K562 (cell line): ENCODE results near the gene LMLN. TPM values are rescaled to one million over a fixed set of nuclear protein-coding genes. Genes with fewer than 3 reads are reported as not detected.

Experiments used
- ATAC-seq: fragments of 200-7000 bp; cut with Tn5 transposase; 3 replicates; pipeline ENCODE4 v1.9.1; 2020; ENCODE audit warnings: moderate library complexity
- BruUV-seq: library from RNA; stranded (reverse); fragments of 400-500 nt; replicated peaks from 2 replicates; lab custom pipeline; 2021; lab: Mats Ljungman, UMichigan
- CTCF ChIA-PET: fragments of 300-600 bp; formaldehyde crosslinking; extraction: SDS; loops from one replicate; lab custom pipeline; 2021; ENCODE audit warnings: low intra/inter-chr PET ratio; lab: Yijun Ruan, JAX
- POLR2A ChIA-PET: fragments of 300-600, 350-650 bp; sonication (Branson Sonifier 250); formaldehyde crosslinking; extraction: SDS; loops from one replicate; lab custom pipeline; 2021; ENCODE audit warnings: antibody characterized with exemption, inconsistent platforms; lab: Yijun Ruan, JAX
- DNase-seq, 4 experiments: peaks; one replicate each; pipeline versions ENCODE4 v3.0.0 to v3.0.0-alpha.2; 2011 to 2018; ENCODE audit warnings: low spot score in 3 of 4, mixed read lengths in 3 of 4; ENCODE audit errors: extremely low read depth in 1 of 4
- FAIRE-seq: peaks from 2 replicates; lab custom pipeline; 2011; peaks lifted over from hg19 to GRCh38; lab: Jason Lieb, UNC
- H2AFZ ChIP-seq: 2 replicates; pipeline ENCODE4 v1.6.0; 2011; ENCODE audit warnings: low read depth, low read length, control low read depth, inconsistent platforms
- H3K27ac ChIP-seq: fragments of 200-600 bp; 3 replicates; pipeline ENCODE4 v1.8.0; 2011; ENCODE audit warnings: low read depth, mild to moderate bottlenecking, control low read depth, inconsistent platforms, low read length, moderate library complexity, mixed read lengths; ENCODE audit errors: extremely low read depth
- H3K27me3 ChIP-seq, 2 experiments: fragments of 300-600 bp in 1 of 2; 2 replicates in 1 of 2; 3 replicates in 1 of 2; pipeline versions ENCODE4 v1.6.0 to v1.8.0; 2011; ENCODE audit warnings: inconsistent platforms in 2 of 2, low read length in 2 of 2, mild to moderate bottlenecking in 1 of 2, mixed read lengths in 1 of 2, moderate library complexity in 1 of 2; ENCODE audit not compliant: control insufficient read depth in 2 of 2, insufficient read depth in 2 of 2
- H3K36me3 ChIP-seq: fragments of 300-600 bp; 3 replicates; pipeline ENCODE4 v1.8.0; 2011; ENCODE audit warnings: mild to moderate bottlenecking, low read length, inconsistent platforms; ENCODE audit not compliant: control insufficient read depth, insufficient read depth
- H3K4me1 ChIP-seq, 2 experiments: fragments of 200-600 bp in 1 of 2; replicated peaks in 1 of 2; 2 replicates in 1 of 2; 3 replicates in 1 of 2; pipeline versions ENCODE4 v1.5.1 to v1.8.0; 2011; ENCODE audit warnings: inconsistent platforms in 2 of 2, low read length in 2 of 2, mild to moderate bottlenecking in 1 of 2, mixed read lengths in 1 of 2, moderate library complexity in 1 of 2; ENCODE audit not compliant: control insufficient read depth in 2 of 2, insufficient read depth in 2 of 2
- H3K4me2 ChIP-seq: 2 replicates; pipeline ENCODE4 v1.6.1; 2011; ENCODE audit warnings: low read length, control low read depth, inconsistent platforms, mixed read lengths; ENCODE audit not compliant: insufficient read depth
- H3K4me3 ChIP-seq: fragments of 200-600 bp; sonication (generic), shearing (Covaris generic); 2 replicates; pipeline ENCODE4 v1.5.1; 2016; ENCODE audit warnings: control low read depth, inconsistent platforms
- H3K79me2 ChIP-seq: fragments of 200-600 bp; 3 replicates; pipeline ENCODE4 v1.8.0; 2011; ENCODE audit warnings: low read length, inconsistent platforms; ENCODE audit not compliant: control insufficient read depth, insufficient read depth
- H3K9ac ChIP-seq, 2 experiments: 2 replicates each; pipeline versions ENCODE4 v1.6.0 to v1.6.1; 2011; ENCODE audit warnings: low read depth in 2 of 2, low read length in 2 of 2, control low read depth in 1 of 2, inconsistent platforms in 1 of 2, mild to moderate bottlenecking in 1 of 2, mixed read lengths in 1 of 2; ENCODE audit not compliant: insufficient read depth in 1 of 2
- H3K9me1 ChIP-seq: one replicate; pipeline ENCODE4 v1.6.0; 2011; ENCODE audit warnings: inconsistent platforms, mild to moderate bottlenecking, low read length, moderate library complexity; ENCODE audit not compliant: control insufficient read depth, insufficient read depth
- H3K9me3 ChIP-seq: replicated peaks from 2 replicates; pipeline ENCODE4 v1.5.1; 2011; ENCODE audit warnings: low read depth, low read length, inconsistent platforms; ENCODE audit not compliant: control insufficient read depth, insufficient read depth
- H4K20me1 ChIP-seq: replicated peaks from 2 replicates; pipeline ENCODE4 v1.6.1; 2011; ENCODE audit warnings: low read length, inconsistent platforms, mixed read lengths; ENCODE audit not compliant: control insufficient read depth, insufficient read depth
- ARID1B ChIP-seq: fragments of 450-650 bp; IDR thresholded peaks from 2 replicates; pipeline ENCODE4 v1.6.1; 2016; ENCODE audit warnings: antibody characterized with exemption, mild to moderate bottlenecking, inconsistent platforms
- BHLHE40 ChIP-seq: IDR thresholded peaks from 2 replicates; pipeline ENCODE4 v1.6.1; 2011; ENCODE audit warnings: low read length, improper control_type of control experiment
- E2F3 ChIP-seq: fragments of 250-450 bp; sonication (Bioruptor Pico); IDR thresholded peaks from 2 replicates; pipeline ENCODE4 v1.4.0; 2020; ENCODE audit warnings: mild to moderate bottlenecking
- FOXA3 ChIP-seq, 2 experiments: fragments of 450-650 bp in 1 of 2; sonication (generic) in 1 of 2; formaldehyde crosslinking; IDR thresholded peaks in 1 of 2; conservative IDR thresholded peaks in 1 of 2; 2 replicates each; pipeline versions ENCODE4 v1.4.0 to v1.8.0; 2020 to 2022; ENCODE audit warnings: mild to moderate bottlenecking in 2 of 2, missing genetic modification reagents in 1 of 2
- FOXK2 ChIP-seq, 2 experiments: fragments of 450-650 bp; IDR thresholded peaks in 1 of 2; conservative IDR thresholded peaks in 1 of 2; 2 replicates each; pipeline ENCODE4 v1.6.1; 2016; ENCODE audit warnings: low read depth in 2 of 2, mild to moderate bottlenecking in 1 of 2
- GABPA ChIP-seq: fragments of 200-800 bp; sonication (Bioruptor generic); conservative IDR thresholded peaks from 2 replicates; pipeline ENCODE4 v1.6.1; 2016; ENCODE audit warnings: low read depth, missing genetic modification characterization, missing compliant biosample characterization
- HDAC3 ChIP-seq: fragments of 450-650 bp; IDR thresholded peaks from 2 replicates; pipeline ENCODE4 v1.6.1; 2018; ENCODE audit warnings: borderline replicate concordance, mild to moderate bottlenecking, moderate library complexity; ENCODE audit not compliant: partially characterized antibody
- HLTF ChIP-seq: fragments of 450-650 bp; IDR thresholded peaks from 2 replicates; pipeline ENCODE4 v1.6.1; 2016
- KLF10 ChIP-seq: fragments of 250-450 bp; sonication (Bioruptor Pico); IDR thresholded peaks from 2 replicates; pipeline ENCODE4 v1.6.1; 2021; ENCODE audit warnings: matching md5 sums
- MTA1 ChIP-seq: fragments of 450-650 bp; IDR thresholded peaks from 2 replicates; pipeline ENCODE4 v1.6.1; 2017; ENCODE audit warnings: borderline replicate concordance
- PRDM10 ChIP-seq: fragments of 450-650 bp; IDR thresholded peaks from 2 replicates; pipeline ENCODE4 v1.6.1; 2018; ENCODE audit not compliant: partially characterized antibody
- TGIF2 ChIP-seq: sonication (generic); formaldehyde crosslinking; IDR thresholded peaks from 2 replicates; pipeline ENCODE4 v1.8.1; 2022; ENCODE audit warnings: mild to moderate bottlenecking, missing genetic modification reagents, moderate library complexity
- VEZF1 ChIP-seq: fragments of 200-800 bp; sonication (Bioruptor generic); IDR thresholded peaks from 2 replicates; pipeline ENCODE4 v1.6.1; 2017; ENCODE audit warnings: missing genetic modification characterization, missing compliant biosample characterization
- XRCC5 ChIP-seq: fragments of 200-400 bp; formaldehyde crosslinking; IDR thresholded peaks from 2 replicates; pipeline ENCODE4 v1.6.1; 2017; ENCODE audit warnings: low read depth, mild to moderate bottlenecking, low read length
- ZNF224 ChIP-seq: sonication (generic); formaldehyde crosslinking; IDR thresholded peaks from 2 replicates; pipeline ENCODE4 v1.8.0; 2022; ENCODE audit warnings: mild to moderate bottlenecking, missing genetic modification reagents
- WGBS: fragments of 100-300 bp; shearing (Covaris generic); methylation state at CpG from one replicate; pipeline ENCODE4 v1.1.6; 2016; ENCODE audit warnings: low coverage, mixed read lengths; ENCODE audit not compliant: insufficient coverage; ENCODE audit errors: missing lambda C conversion rate; 5-methylcytosine and 5-hydroxymethylcytosine counted together
- in situ Hi-C: fragments of 300-500 bp; cut with MboI; formaldehyde crosslinking; loops from 4 replicates; pipeline ENCODE4 v1.15.0; 2018; ENCODE audit warnings: inconsistent platforms, mixed read lengths
- intact Hi-C: fragments of 100-400 bp; cut with micrococcal nuclease; formaldehyde crosslinking; loops from 2 replicates; pipeline ENCODE4 v1.14.2; 2022
- polyA plus RNA-seq, 8 experiments: library from polyadenylated mRNA; depleted of rRNA in 4 of 8; stranded (reverse) in 5 of 8; unstranded in 3 of 8; fragments of >200 nt; fragmentation: Nextera tagmentation in 2 of 8; fragmentation: Illumina TruSeq in 1 of 8; extraction: Ambion mirVana in 2 of 8; extraction: Trizol in 1 of 8; gene quantifications; 2 replicates each; pipeline versions ENCODE4 v1.2.1 to v1.2.3, GENCODE V29; 2011 to 2014; ENCODE audit warnings: inconsistent platforms in 1 of 8, missing spikeins in 1 of 8
- total RNA-seq, 7 experiments: library from RNA; depleted of rRNA in 6 of 7; stranded (reverse); fragments of >200 nt in 6 of 7; fragmentation: Illumina TruSeq in 2 of 7; extraction: Trizol in 2 of 7; gene quantifications; 2 replicates each; pipeline versions ENCODE4 v1.2.1 to v1.2.3, GENCODE V29; 2011 to 2021; ENCODE audit warnings: low replicate concordance in 1 of 7

LMLN gene
- total and polyA plus RNA-seq, 9 of the 15 experiments (the other 6 are each of a cell fraction or from before 2014, with no cell fraction given) = 2.2 to 15.9 (median 6.9) TPM

GRCh38 chr3:198027045-198027798 lies 67.2 kb downstream of the LMLN start:
- Histone ChIP-seq H3K9me3 (no peaks in the 10 kb centered on the region), H3K9ac (peak overlapping the region; percentile 31 to 65; a peak in 3 of 4 replicates), H3K36me3 (peaks cover 18% of the 10 kb centered on the region), H4K20me1 (no peaks in the 10 kb centered on the region), H3K27ac (peak overlapping the region; percentile 77), H3K4me2 (peak overlapping the region; percentile 73), H3K9me1 (no peaks in the 10 kb centered on the region), H2AFZ (peak overlapping the region; percentile 73), H3K27me3 (no peaks in the 10 kb centered on the region), H3K79me2 (no peaks in the 10 kb centered on the region), H3K4me3 (no peak overlapping the region), H3K4me1 (peaks cover 22 to 50% of the 10 kb centered on the region in 2 experiments)
- CTCF ChIA-PET = no interaction called here
- POLR2A ChIA-PET = no interaction called here
- in situ Hi-C loops (no loop called here), intact Hi-C loops (loop anchor here (5.0 kb wide), 1 partner anchor 65 kb away; the partner anchor contains the start of gene LMLN)
- ATAC-seq (peak; percentile 78), DNase-seq (peak; percentile 40 to 68 (median 53)), FAIRE-seq (peak; percentile 86)
- WGBS = 18% methylated on average over 17 of the region's 17 CpGs
- no TSS peak for BruUV-seq
- TF ChIP-seq FOXA3 (CRISPR knock-in tag; conservative IDR thresholded peaks at IDR 0.05 in 1 of 2, IDR thresholded peaks at IDR 0.05 in 1 of 2) (peak; percentile 54 to 63; a peak in 2 of 4 replicates), KLF10 (CRISPR knock-in tag) (no peak), TGIF2 (CRISPR knock-in tag) (no peak), BHLHE40 (peak; percentile 30; the same call in 1 of the 2 replicates), MTA1 (0 out of 2 replicates have a peak, but pooled peaks have one; percentile 25), GABPA (tag) (0 out of 2 replicates have a peak, but pooled peaks have one; percentile 17), ARID1B (peak; percentile 45; the same call in 1 of the 2 replicates), FOXK2 (conservative IDR thresholded peaks at IDR 0.05 in 1 of 2, IDR thresholded peaks at IDR 0.05 in 1 of 2; ENCODE audit: low read depth in 2 of 2) (0 out of 4 replicates have a peak, but pooled peaks have one; percentile 51 to 61), XRCC5 (no peak), HDAC3 (peak; percentile 32), VEZF1 (peak; percentile 57; the same call in 1 of the 2 replicates), ZNF224 (CRISPR knock-in tag) (no peak), E2F3 (CRISPR knock-in tag) (no peak), HLTF (no peak), PRDM10 (peak; percentile 38)
